ENCODE results near the gene SRM.

DNA sequence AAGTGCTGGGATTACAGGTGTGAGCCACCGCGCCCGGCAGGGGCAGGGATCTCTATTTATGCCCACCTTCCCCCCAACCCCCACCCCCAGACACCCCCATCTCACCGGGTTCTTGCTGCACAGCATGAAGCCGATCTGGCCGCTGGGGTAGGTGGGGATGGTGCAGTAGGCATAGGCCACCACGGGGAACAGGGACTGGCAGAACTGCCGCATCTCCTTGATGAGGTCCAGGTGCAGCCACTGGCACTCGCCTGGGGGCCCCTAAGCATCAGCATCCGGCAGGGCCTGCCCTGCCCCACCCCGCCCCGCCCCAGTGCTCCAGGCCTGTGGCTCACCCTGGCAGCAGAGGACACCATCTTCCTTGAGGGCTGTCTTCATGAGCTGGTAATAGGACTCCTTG, 4.1 kb downstream of the SRM start:
- no peak for TF ChIP-seq RAD21 (IDR thresholded peaks at IDR 0.05; ENCODE audit: low read depth)
- TF ChIP-seq TCF12 (IDR thresholded peaks at IDR 0.05; ENCODE audit: low read depth), result no peak
- TF ChIP-seq, protein P1, sequence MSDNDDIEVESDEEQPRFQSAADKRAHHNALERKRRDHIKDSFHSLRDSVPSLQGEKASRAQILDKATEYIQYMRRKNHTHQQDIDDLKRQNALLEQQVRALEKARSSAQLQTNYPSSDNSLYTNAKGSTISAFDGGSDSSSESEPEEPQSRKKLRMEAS (IDR thresholded peaks at IDR 0.05), result no peak
- TF ChIP-seq, protein P2, sequence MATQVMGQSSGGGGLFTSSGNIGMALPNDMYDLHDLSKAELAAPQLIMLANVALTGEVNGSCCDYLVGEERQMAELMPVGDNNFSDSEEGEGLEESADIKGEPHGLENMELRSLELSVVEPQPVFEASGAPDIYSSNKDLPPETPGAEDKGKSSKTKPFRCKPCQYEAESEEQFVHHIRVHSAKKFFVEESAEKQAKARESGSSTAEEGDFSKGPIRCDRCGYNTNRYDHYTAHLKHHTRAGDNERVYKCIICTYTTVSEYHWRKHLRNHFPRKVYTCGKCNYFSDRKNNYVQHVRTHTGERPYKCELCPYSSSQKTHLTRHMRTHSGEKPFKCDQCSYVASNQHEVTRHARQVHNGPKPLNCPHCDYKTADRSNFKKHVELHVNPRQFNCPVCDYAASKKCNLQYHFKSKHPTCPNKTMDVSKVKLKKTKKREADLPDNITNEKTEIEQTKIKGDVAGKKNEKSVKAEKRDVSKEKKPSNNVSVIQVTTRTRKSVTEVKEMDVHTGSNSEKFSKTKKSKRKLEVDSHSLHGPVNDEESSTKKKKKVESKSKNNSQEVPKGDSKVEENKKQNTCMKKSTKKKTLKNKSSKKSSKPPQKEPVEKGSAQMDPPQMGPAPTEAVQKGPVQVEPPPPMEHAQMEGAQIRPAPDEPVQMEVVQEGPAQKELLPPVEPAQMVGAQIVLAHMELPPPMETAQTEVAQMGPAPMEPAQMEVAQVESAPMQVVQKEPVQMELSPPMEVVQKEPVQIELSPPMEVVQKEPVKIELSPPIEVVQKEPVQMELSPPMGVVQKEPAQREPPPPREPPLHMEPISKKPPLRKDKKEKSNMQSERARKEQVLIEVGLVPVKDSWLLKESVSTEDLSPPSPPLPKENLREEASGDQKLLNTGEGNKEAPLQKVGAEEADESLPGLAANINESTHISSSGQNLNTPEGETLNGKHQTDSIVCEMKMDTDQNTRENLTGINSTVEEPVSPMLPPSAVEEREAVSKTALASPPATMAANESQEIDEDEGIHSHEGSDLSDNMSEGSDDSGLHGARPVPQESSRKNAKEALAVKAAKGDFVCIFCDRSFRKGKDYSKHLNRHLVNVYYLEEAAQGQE (IDR thresholded peaks at IDR 0.05; ENCODE audit: low read depth), result no peak
- TF ChIP-seq YY1 (IDR thresholded peaks at IDR 0.05; ENCODE audit: low read depth), result no peak
- TF ChIP-seq TAF1 (IDR thresholded peaks at IDR 0.05; ENCODE audit: low read depth), result no peak
- no peak for TF ChIP-seq ZBTB7A (IDR thresholded peaks at IDR 0.05; ENCODE audit: low read depth)
- no peak for TF ChIP-seq CREB1 (IDR thresholded peaks at IDR 0.05; ENCODE audit: low read depth)
- TF ChIP-seq, protein P3, sequence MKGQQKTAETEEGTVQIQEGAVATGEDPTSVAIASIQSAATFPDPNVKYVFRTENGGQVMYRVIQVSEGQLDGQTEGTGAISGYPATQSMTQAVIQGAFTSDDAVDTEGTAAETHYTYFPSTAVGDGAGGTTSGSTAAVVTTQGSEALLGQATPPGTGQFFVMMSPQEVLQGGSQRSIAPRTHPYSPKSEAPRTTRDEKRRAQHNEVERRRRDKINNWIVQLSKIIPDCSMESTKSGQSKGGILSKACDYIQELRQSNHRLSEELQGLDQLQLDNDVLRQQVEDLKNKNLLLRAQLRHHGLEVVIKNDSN (IDR thresholded peaks at IDR 0.05), result no peak
- no peak for TF ChIP-seq NFIC (IDR thresholded peaks at IDR 0.05)

All from Ishikawa (cell line).